Adrenal gland (tissue), 12 donors: ENCODE measurements around the gene P2RX3. TPM values are rescaled to one million over a fixed set of nuclear protein-coding genes. Genes with fewer than 3 reads are reported as not detected.
A peak's percentile ranks its signal among the peaks of the same experiment; 100 is the strongest.

Source experiments
- DNase-seq, 7 donors: peaks; one replicate each; pipeline ENCODE4 v3.0.0-alpha.2; 2019 to 2020
- H3K27ac ChIP-seq, 5 donors: fragments of 200-600 bp; sonication (generic) in 4 of 5; 1 replicate in 3 of 5; 2 replicates in 2 of 5; pipeline versions ENCODE4 v1.5.1 to v1.8.0; 2016 to 2020; ENCODE audit warnings: mild to moderate bottlenecking in 1 of 5
- H3K27me3 ChIP-seq: fragments of 200-600 bp; 2 replicates; pipeline ENCODE4 v1.8.0; 2021
- H3K36me3 ChIP-seq, 2 donors: fragments of 200-600 bp; replicated peaks in 1 of 2; 1 replicate in 1 of 2; 2 replicates in 1 of 2; pipeline versions ENCODE4 v1.5.1 to v1.8.0; 2018 to 2022
- H3K4me1 ChIP-seq, 2 donors: fragments of 200-600 bp; replicated peaks in 1 of 2; 1 replicate in 1 of 2; 2 replicates in 1 of 2; pipeline versions ENCODE4 v1.5.1 to v1.8.0; 2018 to 2021
- H3K4me3 ChIP-seq, 4 donors: fragments of 200-600 bp; sonication (generic) in 3 of 4; one replicate each; pipeline ENCODE4 v1.5.1; 2016 to 2018
- H3K9me3 ChIP-seq, 3 donors: fragments of 200-600 bp; sonication (generic) in 1 of 3; replicated peaks in 1 of 3; 1 replicate in 2 of 3; 2 replicates in 1 of 3; pipeline versions ENCODE4 v1.5.1 to v1.8.0; 2016 to 2021
- POLR2A ChIP-seq, 2 donors: fragments of 450-650 bp; IDR thresholded peaks; one replicate each; pipeline ENCODE4 v1.6.1; 2017; ENCODE audit warnings: antibody characterized with exemption in 2 of 2, mild to moderate bottlenecking in 2 of 2, moderate library complexity in 1 of 2
- WGBS, 4 donors: extraction: QIAGEN DNeasy Blood & Tissue Kit in 2 of 4; methylation state at CpG; one replicate each; pipeline versions ENCODE4 v1.1.5 to v1.1.7; 2013 to 2017; 5-methylcytosine and 5-hydroxymethylcytosine counted together
- intact Hi-C, 2 donors: fragments of 100-400 bp; cut with DNase I; formaldehyde crosslinking; loops; one replicate each; pipeline versions ENCODE4 v1.14.1 to v1.15.0; 2022 to 2023
- polyA plus RNA-seq, 3 donors: library from polyadenylated mRNA; stranded (reverse); fragments of 200-250 nt in 2 of 3; fragments of 350-450 nt in 1 of 3; fragmentation: Illumina TruSeq in 1 of 3; extraction: RNeasy Lipid Tissue Mini Kit (QIAGEN cat#74804) in 1 of 3; gene quantifications; one replicate each; pipeline ENCODE4 v1.2.3, GENCODE V29; 2013 to 2014
- total RNA-seq, 9 donors: library from RNA; depleted of rRNA in 4 of 9; stranded (reverse); fragments of >200 nt in 4 of 9; fragments of 120-200 nt in 1 of 9; fragmentation: NEBNext Ultra II Directional in 1 of 9; extraction: Animal tissue kit (Norgen Biotek cat#: 25700) in 1 of 9; gene quantifications; one replicate each; pipeline versions ENCODE4 v1.1.0 to v1.2.4, GENCODE V29; 2013 to 2023
- TF ChIP-seq, protein P1 (sequence below), 6 experiments: fragments of 450-650 bp in 4 of 6; fragments of 200-600 bp in 2 of 6; sonication (generic) in 1 of 6; IDR thresholded peaks; 1 replicate in 5 of 6; 2 replicates in 1 of 6; pipeline versions ENCODE4 v1.5.1 to v1.8.0; 2016 to 2021; ENCODE audit warnings: antibody characterized with exemption in 6 of 6, mild to moderate bottlenecking in 2 of 6, moderate library complexity in 1 of 6
- donor health status: healthy with polysubstance abuse.
- donor health status: Bipolar disorder and iron deficiency.
- donor health status: DM: yes; HTN: yes; CAD: no.
- donor health status: DM: no; HTN: no; CAD: no.
- donor health status: DM: no; HTN: no; CAD: no.
- donor health status: DM: yes; HTN: yes; CAD: no.

Gene P2RX3
- total and polyA plus RNA-seq, 12 donors = 0.11 to 2.5 (median 0.76) TPM; not detected in 2

DNA sequence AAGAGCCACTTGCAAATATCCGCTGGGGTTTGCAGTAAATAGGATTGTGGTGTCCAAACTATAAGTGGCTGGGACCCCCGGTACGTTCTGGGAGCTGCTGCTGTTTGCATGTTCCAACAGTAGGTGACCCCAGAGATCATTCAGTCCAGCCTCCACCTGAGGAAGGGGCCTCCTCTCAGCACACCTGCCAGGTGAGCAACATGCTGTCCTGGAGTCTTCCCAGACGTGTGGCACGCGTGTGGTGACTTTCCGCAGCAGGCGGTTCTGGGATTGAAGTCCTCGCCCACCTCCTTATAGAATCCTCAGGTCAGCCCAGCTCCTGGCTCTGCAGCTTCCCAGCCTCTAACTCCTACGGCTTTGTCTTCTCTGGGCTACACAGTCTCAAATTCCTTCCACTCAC is 6.7 kb downstream of the P2RX3 start:
- WGBS, 4 donors = 79 to 94% (median 92%) methylated on average over 6 to 10 of the region's 10 CpGs
- Histone ChIP-seq H3K36me3 (no peaks in the 10 kb centered on the region), H3K4me3 (no peak overlapping the region), H3K9me3 (no peaks in the 10 kb centered on the region), H3K4me1 (no peaks in the 10 kb centered on the region), H3K27ac (no peak overlapping the region), H3K27me3 (no peaks in the 10 kb centered on the region)
- intact Hi-C loops = loop anchor here (5.0 to 10.0 kb wide), 5 partner anchors 110 to 300 kb away; partner anchors contain the start of gene YPEL4 (in 1 of the 2)
- TF ChIP-seq, protein P1, sequence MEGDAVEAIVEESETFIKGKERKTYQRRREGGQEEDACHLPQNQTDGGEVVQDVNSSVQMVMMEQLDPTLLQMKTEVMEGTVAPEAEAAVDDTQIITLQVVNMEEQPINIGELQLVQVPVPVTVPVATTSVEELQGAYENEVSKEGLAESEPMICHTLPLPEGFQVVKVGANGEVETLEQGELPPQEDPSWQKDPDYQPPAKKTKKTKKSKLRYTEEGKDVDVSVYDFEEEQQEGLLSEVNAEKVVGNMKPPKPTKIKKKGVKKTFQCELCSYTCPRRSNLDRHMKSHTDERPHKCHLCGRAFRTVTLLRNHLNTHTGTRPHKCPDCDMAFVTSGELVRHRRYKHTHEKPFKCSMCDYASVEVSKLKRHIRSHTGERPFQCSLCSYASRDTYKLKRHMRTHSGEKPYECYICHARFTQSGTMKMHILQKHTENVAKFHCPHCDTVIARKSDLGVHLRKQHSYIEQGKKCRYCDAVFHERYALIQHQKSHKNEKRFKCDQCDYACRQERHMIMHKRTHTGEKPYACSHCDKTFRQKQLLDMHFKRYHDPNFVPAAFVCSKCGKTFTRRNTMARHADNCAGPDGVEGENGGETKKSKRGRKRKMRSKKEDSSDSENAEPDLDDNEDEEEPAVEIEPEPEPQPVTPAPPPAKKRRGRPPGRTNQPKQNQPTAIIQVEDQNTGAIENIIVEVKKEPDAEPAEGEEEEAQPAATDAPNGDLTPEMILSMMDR (IDR thresholded peaks at IDR 0.05) = no peak
- TF ChIP-seq POLR2A (IDR thresholded peaks at IDR 0.05) = no peak
- no peak for DNase-seq

DNA sequence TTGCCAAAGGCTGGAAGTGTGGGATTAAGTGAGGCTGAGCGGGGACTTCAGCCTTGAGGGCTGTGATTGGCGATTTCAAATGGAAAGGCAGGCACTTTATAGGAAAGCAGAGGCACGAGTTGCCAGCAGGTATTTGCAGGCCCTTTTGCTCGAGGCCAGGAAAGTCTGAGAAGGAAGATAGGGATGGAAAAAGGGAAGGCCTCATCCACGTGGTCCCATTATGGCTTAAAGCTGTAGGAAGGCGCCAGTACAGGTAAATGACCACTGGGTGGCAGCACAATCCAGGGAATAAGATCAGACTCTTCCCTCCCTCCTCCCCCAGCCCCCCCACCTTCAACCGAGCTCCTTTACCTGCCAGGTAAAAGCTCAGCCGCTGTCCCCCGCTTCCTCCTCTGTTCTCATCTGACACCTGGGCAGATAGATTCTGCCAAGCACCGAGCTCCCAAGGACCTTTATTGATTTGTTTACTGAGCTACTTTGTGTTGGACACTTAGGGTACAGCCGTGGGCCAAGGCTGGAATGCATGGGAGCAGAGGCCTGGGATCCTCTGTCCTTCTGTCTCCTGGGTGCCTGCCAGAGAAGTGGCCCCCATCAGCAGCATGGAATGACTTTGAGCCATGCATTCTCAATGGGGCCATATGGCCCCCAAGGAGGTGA is 7.5 kb downstream of the P2RX3 start:
- Histone ChIP-seq H3K4me3 (no peak overlapping the region), H3K27me3 (no peaks in the 10 kb centered on the region), H3K9me3 (no peaks in the 10 kb centered on the region), H3K4me1 (no peaks in the 10 kb centered on the region), H3K27ac (no peak overlapping the region), H3K36me3 (no peaks in the 10 kb centered on the region)
- intact Hi-C loops = loop anchor here (5.0 to 10.0 kb wide), 5 partner anchors 109 to 299 kb away; partner anchors contain the start of gene YPEL4 (in 1 of the 2)
- peak; percentile 67 to 91 (median 80) for DNase-seq
- TF ChIP-seq, protein P1 (IDR thresholded peaks at IDR 0.05) = peak; percentile 50 to 85 (median 74)
- TF ChIP-seq POLR2A (IDR thresholded peaks at IDR 0.05) = no peak
- 14 to 16% (median 15%) methylated on average over 10 to 11 of the region's 11 CpGs for WGBS, 4 donors

DNA sequence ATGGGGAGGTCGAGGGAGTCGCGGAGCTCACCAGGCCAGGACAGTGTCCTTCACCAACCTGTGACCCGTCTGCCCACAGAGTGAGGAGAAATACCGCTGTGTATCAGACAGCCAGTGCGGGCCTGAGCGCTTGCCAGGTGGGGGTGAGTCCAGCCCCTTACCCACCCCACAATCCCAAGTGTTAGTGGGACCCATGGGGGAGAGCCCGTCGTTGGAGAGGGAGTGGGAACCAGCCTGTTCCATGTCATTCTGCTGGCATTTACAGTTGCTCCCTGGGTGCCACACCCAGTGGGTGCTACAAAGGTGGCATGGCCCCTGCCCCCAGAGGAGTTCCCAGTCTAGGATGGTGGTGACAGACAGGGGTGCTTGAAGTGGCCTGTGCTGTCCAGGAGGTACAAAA is 9.2 kb downstream of the P2RX3 start:
- Histone ChIP-seq H3K27me3 (no peaks in the 10 kb centered on the region), H3K27ac (no peak overlapping the region), H3K36me3 (no peaks in the 10 kb centered on the region), H3K4me1 (no peaks in the 10 kb centered on the region), H3K4me3 (no peak overlapping the region), H3K9me3 (no peaks in the 10 kb centered on the region)
- 59 to 84% (median 69%) methylated on average over 7 to 9 of the region's 9 CpGs for WGBS, 4 donors
- DNase-seq = no peak
- no peak for TF ChIP-seq POLR2A (IDR thresholded peaks at IDR 0.05)
- TF ChIP-seq, protein P1 (IDR thresholded peaks at IDR 0.05) = no peak
- intact Hi-C loops = loop anchor here (5.0 to 10.0 kb wide), 5 partner anchors 107 to 297 kb away; partner anchors contain the start of gene YPEL4 (in 1 of the 2)

DNA sequence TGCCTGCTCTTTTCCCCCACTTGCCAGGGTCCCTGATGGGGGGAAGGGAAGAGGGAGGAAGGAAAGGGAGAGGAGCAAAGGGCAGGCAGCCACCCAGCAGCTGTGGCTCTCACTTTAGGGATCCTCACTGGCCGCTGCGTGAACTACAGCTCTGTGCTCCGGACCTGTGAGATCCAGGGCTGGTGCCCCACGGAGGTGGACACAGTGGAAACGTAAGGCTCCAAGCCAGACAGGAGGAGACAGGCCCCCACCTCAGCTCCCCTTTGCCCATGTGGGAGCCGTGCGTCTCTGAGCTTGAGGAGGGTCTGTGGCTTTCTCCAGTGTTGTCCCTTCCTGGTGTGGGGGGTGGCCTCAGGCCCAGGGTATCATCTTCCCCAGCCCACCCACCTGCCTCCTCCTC is 9.9 kb downstream of the P2RX3 start:
- intact Hi-C loops = loop anchor here (5.0 to 10.0 kb wide), 5 partner anchors 107 to 297 kb away; partner anchors contain the start of gene YPEL4 (in 1 of the 2)
- Histone ChIP-seq H3K36me3 (no peaks in the 10 kb centered on the region), H3K27me3 (no peaks in the 10 kb centered on the region), H3K9me3 (no peaks in the 10 kb centered on the region), H3K4me3 (no peak overlapping the region), H3K4me1 (no peaks in the 10 kb centered on the region), H3K27ac (no peak overlapping the region)
- TF ChIP-seq, protein P1 (IDR thresholded peaks at IDR 0.05) = no peak
- TF ChIP-seq POLR2A (IDR thresholded peaks at IDR 0.05) = no peak
- DNase-seq = no peak
- 87 to 90% (median 89%) methylated on average over 5 to 7 of the region's 7 CpGs for WGBS, 4 donors
